AG04450 (cell line): ENCODE measurements around the gene ARHGEF12. TPM values are rescaled to one million over a fixed set of nuclear protein-coding genes. Genes with fewer than 3 reads are reported as not detected.

Source experiments
- CTCF ChIA-PET: fragments of 300-600, 350-600 bp; formaldehyde crosslinking; extraction: SDS; loops from one replicate; lab custom pipeline; 2022; ENCODE audit warnings: antibody characterized with exemption, inconsistent platforms; lab: Charles Lee
- POLR2A ChIA-PET: fragments of 350-600 bp; formaldehyde crosslinking; extraction: SDS; loops from one replicate; lab custom pipeline; 2021; ENCODE audit warnings: antibody characterized with exemption, inconsistent platforms; lab: Yijun Ruan, JAX
- DNase-seq: peaks from one replicate; pipeline ENCODE4 v3.0.0-alpha.2; 2011; ENCODE audit warnings: low read depth, low spot score
- H3K27ac ChIP-seq: one replicate; pipeline ENCODE4 v1.5.1; 2012; ENCODE audit warnings: low read depth, low read length, control low read depth
- H3K27me3 ChIP-seq: one replicate; pipeline ENCODE4 v1.6.0; 2012; ENCODE audit warnings: low read length; ENCODE audit not compliant: control insufficient read depth, insufficient read depth
- H3K4me3 ChIP-seq: 2 replicates; pipeline ENCODE4 v1.5.1; 2011; ENCODE audit warnings: mild to moderate bottlenecking, low read depth, low read length, control low read depth
- H3K9me3 ChIP-seq: 2 replicates; pipeline ENCODE4 v1.5.1; 2012; ENCODE audit warnings: low read length; ENCODE audit not compliant: control insufficient read depth, insufficient read depth
- polyA plus RNA-seq: library from polyadenylated mRNA; depleted of rRNA; stranded (reverse); fragments of >200 nt; gene quantifications from 2 replicates; pipeline ENCODE4 v1.2.3, GENCODE V29; 2011
- TF ChIP-seq, protein P1 (sequence below): IDR thresholded peaks from 2 replicates; pipeline ENCODE4 v1.5.1; 2011; ENCODE audit warnings: low read depth, low read length, control low read depth, inconsistent platforms

Gene ARHGEF12
- polyA plus RNA-seq, 1 experiment: 64.8 TPM

DNA sequence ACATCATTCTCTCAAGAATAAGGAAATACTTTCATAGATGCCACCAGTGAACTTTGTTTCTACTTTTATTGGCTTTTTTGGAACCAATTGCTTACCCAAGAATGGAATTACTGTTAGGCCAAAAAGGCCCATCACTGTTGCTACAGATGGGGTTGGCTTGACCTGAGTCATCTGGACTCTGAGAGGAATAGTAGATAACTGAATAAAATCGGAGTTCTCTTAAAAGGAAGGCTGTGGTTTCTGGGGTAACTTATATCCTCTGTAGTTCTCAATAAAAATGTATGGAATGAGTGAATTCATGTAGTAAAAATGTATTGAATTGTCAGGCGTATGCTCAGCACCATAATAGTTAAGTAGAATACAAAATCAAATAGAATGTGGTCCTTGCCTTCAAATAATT, 56.6 kb downstream of the ARHGEF12 start:
- DNase-seq: no peak
- Histone ChIP-seq H3K9me3 (peaks cover 2% of the 10 kb centered on the region; the same call in 1 of the 2 replicates), H3K27me3 (no peaks in the 10 kb centered on the region), H3K4me3 (no peak overlapping the region), H3K27ac (no peak overlapping the region)
- ChIA-PET POLR2A (no interaction called here), CTCF (no interaction called here)
- TF ChIP-seq, protein P1, sequence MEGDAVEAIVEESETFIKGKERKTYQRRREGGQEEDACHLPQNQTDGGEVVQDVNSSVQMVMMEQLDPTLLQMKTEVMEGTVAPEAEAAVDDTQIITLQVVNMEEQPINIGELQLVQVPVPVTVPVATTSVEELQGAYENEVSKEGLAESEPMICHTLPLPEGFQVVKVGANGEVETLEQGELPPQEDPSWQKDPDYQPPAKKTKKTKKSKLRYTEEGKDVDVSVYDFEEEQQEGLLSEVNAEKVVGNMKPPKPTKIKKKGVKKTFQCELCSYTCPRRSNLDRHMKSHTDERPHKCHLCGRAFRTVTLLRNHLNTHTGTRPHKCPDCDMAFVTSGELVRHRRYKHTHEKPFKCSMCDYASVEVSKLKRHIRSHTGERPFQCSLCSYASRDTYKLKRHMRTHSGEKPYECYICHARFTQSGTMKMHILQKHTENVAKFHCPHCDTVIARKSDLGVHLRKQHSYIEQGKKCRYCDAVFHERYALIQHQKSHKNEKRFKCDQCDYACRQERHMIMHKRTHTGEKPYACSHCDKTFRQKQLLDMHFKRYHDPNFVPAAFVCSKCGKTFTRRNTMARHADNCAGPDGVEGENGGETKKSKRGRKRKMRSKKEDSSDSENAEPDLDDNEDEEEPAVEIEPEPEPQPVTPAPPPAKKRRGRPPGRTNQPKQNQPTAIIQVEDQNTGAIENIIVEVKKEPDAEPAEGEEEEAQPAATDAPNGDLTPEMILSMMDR: no peak

DNA sequence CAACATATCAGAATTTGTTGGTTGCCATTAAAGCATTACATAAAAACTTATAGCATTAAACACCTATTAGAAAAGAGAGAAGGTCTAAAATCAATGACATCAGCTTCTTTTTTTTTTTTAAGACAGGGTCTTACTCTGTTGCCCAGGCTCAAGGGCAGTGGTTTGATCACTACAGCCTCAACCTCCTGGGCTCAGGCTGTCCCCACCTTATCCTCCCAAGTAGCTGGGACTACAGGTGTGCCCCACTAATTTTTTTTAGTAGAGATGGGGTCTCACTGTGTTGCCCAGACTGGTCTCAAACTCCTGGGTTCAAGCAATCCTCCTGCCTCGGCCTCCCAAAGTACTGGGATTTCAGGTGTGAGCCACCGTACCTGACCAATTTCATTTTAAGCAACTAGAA, 57.9 kb downstream of the ARHGEF12 start:
- POLR2A ChIA-PET: no interaction called here
- H3K4me3 ChIP-seq: no peak overlapping the region
- CTCF ChIA-PET: interaction anchor here (0.6 kb wide), 1 partner anchor 15 kb away, joined by 3 read pairs; no protein-coding TSS in a partner anchor
- no peak for DNase-seq
- TF ChIP-seq, protein P1: no peak
- H3K27me3 ChIP-seq: no peaks in the 10 kb centered on the region
- no peak overlapping the region for H3K27ac ChIP-seq
- peaks cover 2% of the 10 kb centered on the region; the same call in 1 of the 2 replicates for H3K9me3 ChIP-seq

DNA sequence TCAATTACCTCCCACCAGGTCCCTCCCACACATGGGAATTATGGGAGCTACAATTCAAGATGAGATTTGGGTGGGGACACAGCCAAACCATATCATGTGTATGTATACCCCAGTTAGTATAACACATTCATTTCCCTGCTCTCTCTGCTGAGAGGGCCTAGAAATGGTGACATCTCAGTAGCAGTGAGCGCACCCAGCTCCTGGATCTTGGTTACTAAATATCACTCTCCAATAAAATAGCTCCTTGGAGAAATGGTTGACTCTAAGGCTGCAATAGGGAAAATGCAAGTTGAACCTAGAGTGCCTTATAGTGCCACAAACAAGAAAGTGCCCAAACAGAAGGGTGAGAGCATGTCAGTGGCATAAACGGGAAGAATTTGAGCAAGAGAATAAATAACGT, 59.6 kb downstream of the ARHGEF12 start:
- no peaks in the 10 kb centered on the region for H3K27me3 ChIP-seq
- no peak overlapping the region for H3K27ac ChIP-seq
- ChIA-PET POLR2A (no interaction called here), CTCF (interaction anchor here (0.6 to 1.7 kb wide), 2 partner anchors 61 to 1720 kb away, joined by 4 to 9 read pairs; partner anchors contain the start of gene BLID)
- no peak for DNase-seq
- no peak overlapping the region for H3K4me3 ChIP-seq
- TF ChIP-seq, protein P1: no peak
- peaks cover 2% of the 10 kb centered on the region; the same call in 1 of the 2 replicates for H3K9me3 ChIP-seq

DNA sequence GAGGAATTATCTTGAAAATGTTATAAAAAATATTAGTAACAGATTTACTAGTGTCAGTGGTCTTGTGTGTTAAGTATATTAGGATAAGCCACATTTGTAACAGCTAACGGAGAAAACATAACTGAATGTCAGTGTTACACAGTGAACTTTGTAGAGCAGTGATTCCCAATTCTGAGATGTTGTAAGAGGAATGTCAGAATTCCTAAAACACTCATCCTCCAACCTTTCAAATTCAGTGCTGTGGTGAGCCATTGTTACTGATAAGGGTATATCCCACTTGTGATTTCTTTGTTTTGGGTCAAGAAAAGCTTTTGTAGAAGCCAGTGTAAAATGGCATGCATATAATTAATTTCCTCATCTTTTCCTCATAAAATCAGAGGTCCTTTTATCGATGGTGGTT, 61.9 kb downstream of the ARHGEF12 start:
- CTCF ChIA-PET: interaction anchor here (0.6 kb wide), 1 partner anchor 77 kb away, joined by 5 read pairs; no protein-coding TSS in a partner anchor

DNA sequence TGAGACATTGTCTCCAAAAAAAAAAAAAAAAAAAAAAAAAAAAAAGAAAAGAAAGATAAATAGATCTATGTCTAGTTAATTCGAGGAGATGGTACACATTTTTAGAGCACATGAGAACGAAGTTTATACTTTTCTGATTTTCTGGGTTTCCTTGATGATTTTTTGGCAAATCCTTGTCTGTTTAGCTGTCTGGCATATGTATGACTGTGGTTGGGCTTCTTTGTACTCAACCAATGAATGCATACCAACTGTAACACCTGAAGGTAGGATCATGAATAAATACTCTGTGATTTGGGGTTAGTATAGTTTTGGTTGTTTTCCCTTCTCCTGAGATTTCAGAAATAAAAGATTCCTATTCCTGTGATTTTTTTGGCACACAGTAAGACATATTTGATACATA, 63.1 kb downstream of the ARHGEF12 start:
- TF ChIP-seq, protein P1: no peak
- Histone ChIP-seq H3K27ac (no peak overlapping the region), H3K27me3 (no peaks in the 10 kb centered on the region), H3K4me3 (no peak overlapping the region), H3K9me3 (peaks cover 2% of the 10 kb centered on the region; the same call in 1 of the 2 replicates)
- DNase-seq: no peak
- ChIA-PET CTCF (no interaction called here), POLR2A (interaction anchor here (0.7 kb wide), 1 partner anchor 1712 kb away, joined by 16 read pairs; no protein-coding TSS in a partner anchor)

More for the DNA sequence above, 61.9 kb downstream of the ARHGEF12 start:
- peaks cover 2% of the 10 kb centered on the region; the same call in 1 of the 2 replicates for H3K9me3 ChIP-seq
- no peak for DNase-seq
- TF ChIP-seq, protein P1: no peak
- H3K4me3 ChIP-seq: no peak overlapping the region
- POLR2A ChIA-PET: no interaction called here
- H3K27ac ChIP-seq: no peak overlapping the region
- no peaks in the 10 kb centered on the region for H3K27me3 ChIP-seq
